Measurements from ENCODE around the gene ITGAD.

Gene ITGAD

DNA sequence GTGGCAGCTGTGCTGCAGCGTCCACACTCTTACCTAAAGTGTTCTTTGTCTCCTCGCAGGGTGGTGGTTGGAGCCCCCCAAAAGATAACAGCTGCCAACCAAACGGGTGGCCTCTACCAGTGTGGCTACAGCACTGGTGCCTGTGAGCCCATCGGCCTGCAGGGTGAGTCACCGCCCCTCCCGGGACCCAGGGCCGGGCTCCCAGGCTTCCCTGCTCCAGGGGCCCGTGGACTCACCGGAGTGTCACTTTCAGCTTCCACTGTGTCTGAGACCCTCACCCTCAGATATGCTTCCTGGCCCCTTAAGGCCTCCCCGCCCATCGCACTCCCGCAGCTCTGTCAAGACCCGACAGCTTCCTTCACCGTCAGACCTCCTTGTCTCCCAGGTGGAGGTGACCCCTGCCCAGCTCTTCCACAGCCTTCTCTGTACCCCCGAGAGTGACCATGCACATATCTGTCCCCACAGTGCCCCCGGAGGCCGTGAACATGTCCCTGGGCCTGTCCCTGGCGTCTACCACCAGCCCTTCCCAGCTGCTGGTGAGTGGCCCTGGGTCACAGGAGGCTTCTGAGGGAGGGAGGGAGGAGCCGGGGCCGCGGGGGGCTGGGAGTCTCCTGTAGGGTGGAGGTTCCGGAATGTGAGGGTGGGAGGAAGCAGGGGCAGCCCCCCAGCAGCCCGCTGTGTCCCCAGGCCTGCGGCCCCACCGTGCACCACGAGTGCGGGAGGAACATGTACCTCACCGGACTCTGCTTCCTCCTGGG is 36.4 kb upstream of the ITGAD start:
- no peak overlapping the region for H3K4me3 ChIP-seq (ENCODE audit: low read length)
- TF ChIP-seq EZH2phosphoT487 (IDR thresholded peaks at IDR 0.05; ENCODE audit: low read depth): no peak
- no peak for TF ChIP-seq CTCF (IDR thresholded peaks at IDR 0.05; ENCODE audit: low read depth, low read length)
- peaks cover 61% of the 10 kb centered on the region for H3K4me1 ChIP-seq (ENCODE audit: low read length)
- no peak overlapping the region for H2AFZ ChIP-seq (ENCODE audit: low read depth, low read length)
- H3K9me3 ChIP-seq (ENCODE audit: insufficient read depth, low read length): no peaks in the 10 kb centered on the region
- peaks cover 11% of the 10 kb centered on the region for H3K36me3 ChIP-seq (replicated peaks; ENCODE audit: low read depth, low read length)
- H3K27ac ChIP-seq (ENCODE audit: low read length): no peak overlapping the region
- no peak overlapping the region for H3K9ac ChIP-seq (ENCODE audit: low read length)
- H3K79me2 ChIP-seq (ENCODE audit: low read length): peaks cover 24% of the 10 kb centered on the region
- H3K27me3 ChIP-seq (ENCODE audit: low read depth, low read length): no peaks in the 10 kb centered on the region
- H3K4me2 ChIP-seq (ENCODE audit: low read length): peak overlapping the region; percentile 97
- no peaks in the 10 kb centered on the region for H4K20me1 ChIP-seq (ENCODE audit: insufficient read depth, low read length)

GRCh38 chr16:31357324-31358109 is 35.6 kb upstream of the ITGAD start:
- Histone ChIP-seq H2AFZ (ENCODE audit: low read depth, low read length) (no peak overlapping the region), H4K20me1 (ENCODE audit: insufficient read depth, low read length) (no peaks in the 10 kb centered on the region), H3K4me1 (ENCODE audit: low read length) (peaks cover 53% of the 10 kb centered on the region), H3K79me2 (ENCODE audit: low read length) (peaks cover 24% of the 10 kb centered on the region), H3K36me3 (replicated peaks; ENCODE audit: low read depth, low read length) (peaks cover 11% of the 10 kb centered on the region), H3K27me3 (ENCODE audit: low read depth, low read length) (no peaks in the 10 kb centered on the region), H3K9me3 (ENCODE audit: insufficient read depth, low read length) (no peaks in the 10 kb centered on the region), H3K9ac (ENCODE audit: low read length) (peak overlapping the region; percentile 24; the same call in 1 of the 2 replicates), H3K4me2 (ENCODE audit: low read length) (peak overlapping the region; percentile 47), H3K27ac (ENCODE audit: low read length) (peak overlapping the region; percentile 31; the same call in 1 of the 2 replicates), H3K4me3 (ENCODE audit: low read length) (no peak overlapping the region)
- TF ChIP-seq CTCF (IDR thresholded peaks at IDR 0.05; ENCODE audit: low read depth, low read length) (peak; percentile 49), EZH2phosphoT487 (IDR thresholded peaks at IDR 0.05; ENCODE audit: low read depth) (no peak)

DNA sequence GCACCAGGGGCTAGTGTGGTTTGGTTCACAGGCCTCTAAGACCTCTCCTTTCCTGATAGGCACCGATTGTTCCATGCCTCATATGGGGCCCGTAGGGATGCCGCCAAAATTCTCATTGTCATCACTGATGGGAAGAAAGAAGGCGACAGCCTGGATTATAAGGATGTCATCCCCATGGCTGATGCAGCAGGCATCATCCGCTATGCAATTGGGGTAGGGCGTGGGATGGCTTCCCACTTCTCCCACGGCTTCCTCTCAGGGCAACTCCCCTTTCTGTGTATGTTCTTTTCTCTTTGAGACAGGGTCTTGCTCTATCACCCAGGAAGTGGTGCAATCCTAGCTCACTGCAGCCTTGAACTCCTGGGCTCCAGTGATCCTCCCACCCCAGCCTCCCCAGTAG is 32.9 kb upstream of the ITGAD start:
- Histone ChIP-seq H3K27ac (ENCODE audit: low read length) (no peak overlapping the region), H3K4me2 (ENCODE audit: low read length) (no peak overlapping the region), H2AFZ (ENCODE audit: low read depth, low read length) (no peak overlapping the region), H3K36me3 (replicated peaks; ENCODE audit: low read depth, low read length) (peaks cover 13% of the 10 kb centered on the region), H3K9me3 (ENCODE audit: insufficient read depth, low read length) (no peaks in the 10 kb centered on the region), H4K20me1 (ENCODE audit: insufficient read depth, low read length) (no peaks in the 10 kb centered on the region), H3K9ac (ENCODE audit: low read length) (no peak overlapping the region), H3K79me2 (ENCODE audit: low read length) (peaks cover 21% of the 10 kb centered on the region), H3K27me3 (ENCODE audit: low read depth, low read length) (no peaks in the 10 kb centered on the region), H3K4me3 (ENCODE audit: low read length) (no peak overlapping the region), H3K4me1 (ENCODE audit: low read length) (peaks cover 30% of the 10 kb centered on the region)
- TF ChIP-seq EZH2phosphoT487 (IDR thresholded peaks at IDR 0.05; ENCODE audit: low read depth): no peak
- TF ChIP-seq CTCF (IDR thresholded peaks at IDR 0.05; ENCODE audit: low read depth, low read length): no peak

Data from OCI-LY3 (cell line).